Suprapubic skin (tissue), 4 donors: ENCODE measurements around the gene CDHR3. TPM values are rescaled to one million over a fixed set of nuclear protein-coding genes. Genes with fewer than 3 reads are reported as not detected.

ENCODE experiments used
- DNase-seq, 2 donors: peaks; one replicate each; pipeline ENCODE4 v3.0.0-alpha.2; 2019; ENCODE audit warnings: low spot score in 2 of 2
- H3K27ac ChIP-seq: fragments of 200-600 bp; sonication (generic); one replicate; pipeline ENCODE4 v1.5.1; 2019
- H3K27me3 ChIP-seq: fragments of 200-600 bp; sonication (generic); one replicate; pipeline ENCODE4 v1.5.1; 2019
- H3K36me3 ChIP-seq: fragments of 200-600 bp; sonication (generic); one replicate; pipeline ENCODE4 v1.5.1; 2019
- H3K4me1 ChIP-seq: fragments of 200-600 bp; sonication (generic); one replicate; pipeline ENCODE4 v1.5.1; 2019
- H3K4me3 ChIP-seq: fragments of 200-600 bp; sonication (generic); one replicate; pipeline ENCODE4 v1.5.1; 2019; ENCODE audit warnings: mild to moderate bottlenecking
- H3K9me3 ChIP-seq: fragments of 200-600 bp; sonication (generic); one replicate; pipeline ENCODE4 v1.5.1; 2019
- CTCF ChIP-seq, 2 donors: fragments of 200-600 bp in 1 of 2; fragments of 450-650 bp in 1 of 2; sonication (generic) in 1 of 2; IDR thresholded peaks; one replicate each; pipeline ENCODE4 v1.5.1; 2016 to 2019; ENCODE audit warnings: antibody characterized with exemption in 2 of 2, mild to moderate bottlenecking in 1 of 2, moderate library complexity in 1 of 2
- EP300 ChIP-seq: sonication (generic); formaldehyde crosslinking; IDR thresholded peaks from one replicate; pipeline ENCODE4 v1.6.1; 2017; ENCODE audit warnings: antibody characterized with exemption
- POLR2A ChIP-seq, 2 donors: fragments of 450-650 bp; IDR thresholded peaks; one replicate each; pipeline ENCODE4 v1.6.1; 2017; ENCODE audit warnings: antibody characterized with exemption in 2 of 2, mild to moderate bottlenecking in 2 of 2, moderate library complexity in 2 of 2
- POLR2AphosphoS5 ChIP-seq, 3 donors: sonication (generic); formaldehyde crosslinking; IDR thresholded peaks; one replicate each; pipeline ENCODE4 v1.6.1; 2017; ENCODE audit warnings: antibody characterized with exemption in 3 of 3
- WGBS: methylation state at CpG from one replicate; pipeline ENCODE4 v1.1.5; 2018; 5-methylcytosine and 5-hydroxymethylcytosine counted together
- total RNA-seq, 4 donors: library from RNA; depleted of rRNA; stranded (reverse); fragments of >200 nt; gene quantifications; one replicate each; pipeline ENCODE4 v1.1.0, GENCODE V29; 2016

The CDHR3 gene
- total RNA-seq, 4 donors from 2014 or later: 1.3 to 6.5 (median 2.7) TPM

DNA sequence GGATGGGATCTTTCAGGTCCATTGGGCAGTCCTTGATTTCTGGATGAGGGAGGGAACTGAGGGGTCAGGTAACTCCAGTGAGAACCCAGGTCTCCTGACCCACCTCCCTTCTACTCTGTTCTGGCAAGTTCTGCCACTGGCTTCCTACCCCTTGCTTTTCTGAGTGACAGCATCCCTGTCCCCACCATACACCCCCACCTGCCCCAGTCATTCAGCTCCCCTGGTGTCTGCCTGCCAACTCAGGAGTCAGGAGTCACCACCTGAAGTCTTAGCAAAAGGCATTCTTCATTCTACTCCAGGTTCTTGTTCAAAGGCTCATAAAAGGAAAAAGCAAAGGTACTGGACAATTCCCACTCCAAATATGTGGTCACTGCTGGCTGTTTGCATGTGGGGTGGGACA, 26.6 kb downstream of the CDHR3 start:
- TF ChIP-seq EP300: no peak
- TF ChIP-seq POLR2AphosphoS5 (IDR thresholded peaks at IDR 0.05): no peak
- TF ChIP-seq CTCF (IDR thresholded peaks at IDR 0.05): no peak
- no peak for TF ChIP-seq POLR2A (IDR thresholded peaks at IDR 0.05)
- Histone ChIP-seq H3K9me3 (no peaks in the 10 kb centered on the region), H3K4me1 (no peaks in the 10 kb centered on the region), H3K27ac (no peak overlapping the region), H3K27me3 (peaks cover 3% of the 10 kb centered on the region), H3K4me3 (no peak overlapping the region), H3K36me3 (no peaks in the 10 kb centered on the region)
- no peak for DNase-seq

DNA sequence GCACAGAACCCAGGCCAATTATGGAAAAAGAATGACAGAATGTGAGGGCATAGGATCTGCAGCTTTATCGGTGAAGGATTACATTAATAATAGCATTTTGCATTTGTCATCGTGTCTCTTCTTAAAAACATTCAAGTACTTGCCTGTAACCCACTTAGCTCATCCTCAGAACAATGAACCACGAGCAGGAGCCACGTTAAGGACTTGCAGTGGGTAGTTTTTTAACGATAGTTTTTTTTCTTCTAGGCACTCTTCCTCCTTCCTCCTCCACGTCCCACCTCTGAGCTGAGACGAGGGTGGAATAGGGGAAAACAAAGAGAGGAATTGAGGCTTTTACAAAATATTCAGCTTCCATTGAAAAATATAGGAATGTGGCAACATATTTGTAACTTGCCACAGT, 27.1 kb downstream of the CDHR3 start:
- Histone ChIP-seq H3K4me3 (no peak overlapping the region), H3K27me3 (peaks cover 3% of the 10 kb centered on the region), H3K9me3 (no peaks in the 10 kb centered on the region), H3K36me3 (no peaks in the 10 kb centered on the region), H3K27ac (no peak overlapping the region), H3K4me1 (no peaks in the 10 kb centered on the region)
- WGBS: 90% methylated on average over 7 of the region's 7 CpGs
- no peak for DNase-seq
- TF ChIP-seq EP300 (no peak), POLR2AphosphoS5 (IDR thresholded peaks at IDR 0.05) (no peak), CTCF (IDR thresholded peaks at IDR 0.05) (no peak), POLR2A (IDR thresholded peaks at IDR 0.05) (no peak)

GRCh38 chr7:105990727-105991453, 27.8 kb downstream of the CDHR3 start:
- no peak overlapping the region for H3K27ac ChIP-seq
- H3K9me3 ChIP-seq: no peaks in the 10 kb centered on the region
- H3K4me3 ChIP-seq: no peak overlapping the region
- no peaks in the 10 kb centered on the region for H3K4me1 ChIP-seq
- WGBS: 59% methylated on average over 4 of the region's 5 CpGs
- H3K36me3 ChIP-seq: no peaks in the 10 kb centered on the region
- no peak for DNase-seq
- TF ChIP-seq POLR2AphosphoS5 (IDR thresholded peaks at IDR 0.05) (no peak), EP300 (no peak), POLR2A (IDR thresholded peaks at IDR 0.05) (no peak), CTCF (IDR thresholded peaks at IDR 0.05) (no peak)
- peaks cover 3% of the 10 kb centered on the region for H3K27me3 ChIP-seq

DNA sequence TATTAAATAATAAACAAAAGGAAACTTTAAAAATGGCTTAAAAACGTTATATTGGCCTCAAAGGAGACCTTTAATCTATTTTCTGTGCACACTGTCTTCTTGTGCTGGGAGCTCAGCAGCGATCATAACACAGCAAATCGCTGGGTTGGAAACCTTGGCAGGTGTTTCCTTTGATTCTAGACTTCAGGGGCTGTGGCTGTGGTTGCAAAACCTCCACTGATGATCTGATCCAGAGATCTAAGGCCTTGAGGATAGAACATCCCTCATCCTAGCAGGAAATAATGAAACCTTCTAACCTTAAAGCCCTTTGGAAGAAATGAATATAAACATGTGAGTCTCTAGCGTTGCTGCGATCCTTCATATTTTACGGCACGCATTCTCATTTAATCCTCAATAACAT, 29.8 kb downstream of the CDHR3 start:
- no peak for TF ChIP-seq POLR2AphosphoS5 (IDR thresholded peaks at IDR 0.05)
- no peak for TF ChIP-seq EP300
- no peak for TF ChIP-seq CTCF (IDR thresholded peaks at IDR 0.05)
- no peak for TF ChIP-seq POLR2A (IDR thresholded peaks at IDR 0.05)
- Histone ChIP-seq H3K27me3 (peaks cover 3% of the 10 kb centered on the region), H3K4me1 (no peaks in the 10 kb centered on the region), H3K4me3 (no peak overlapping the region), H3K9me3 (no peaks in the 10 kb centered on the region), H3K36me3 (no peaks in the 10 kb centered on the region), H3K27ac (no peak overlapping the region)
- WGBS: 80% methylated on average over 7 of the region's 7 CpGs
- no peak for DNase-seq

DNA sequence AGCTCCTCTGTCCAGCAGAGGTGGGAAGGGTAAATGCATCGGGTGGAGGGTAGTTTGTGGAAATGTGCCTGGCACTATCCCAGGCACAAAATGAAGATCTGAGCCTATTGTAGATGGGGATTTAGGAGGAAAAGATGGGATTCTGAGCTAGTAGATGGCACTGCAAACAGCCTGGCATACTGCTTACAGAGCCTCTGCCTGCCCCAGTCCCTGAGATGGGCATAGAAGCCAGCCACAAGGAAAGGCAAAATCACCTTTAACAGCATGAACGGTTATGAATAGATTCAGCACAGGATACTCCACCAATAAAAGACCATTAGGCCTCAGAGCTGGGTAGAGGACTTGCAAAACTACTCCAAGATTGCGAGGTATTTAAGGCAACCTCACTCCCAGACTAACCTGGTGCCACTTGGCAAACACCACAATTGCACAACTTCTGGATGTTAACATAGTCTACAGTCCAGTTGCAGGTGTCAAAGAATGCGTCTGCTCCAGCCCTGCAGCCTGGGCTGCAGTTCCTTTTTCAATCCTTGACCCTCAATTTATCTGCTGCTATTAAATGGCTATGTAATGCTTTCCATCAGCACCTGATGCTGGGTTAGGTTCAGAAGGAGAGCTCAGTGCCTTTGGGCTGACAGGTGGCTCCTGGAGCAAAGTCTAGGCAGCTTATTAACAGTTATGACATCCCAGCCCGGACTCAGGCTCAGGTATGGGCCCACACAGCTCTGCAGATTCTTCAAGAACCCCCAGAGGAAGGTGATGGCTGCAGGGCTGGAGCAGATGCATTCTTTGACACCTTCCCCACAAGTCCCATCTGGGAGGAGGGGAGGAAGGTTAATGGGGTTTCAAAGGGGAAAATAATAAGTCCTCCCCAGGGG, 34.0 kb downstream of the CDHR3 start:
- Histone ChIP-seq H3K36me3 (no peaks in the 10 kb centered on the region), H3K9me3 (no peaks in the 10 kb centered on the region), H3K4me1 (no peaks in the 10 kb centered on the region), H3K27ac (no peak overlapping the region), H3K4me3 (no peak overlapping the region), H3K27me3 (no peaks in the 10 kb centered on the region)
- WGBS: 84% methylated on average over 5 of the region's 5 CpGs
- TF ChIP-seq EP300 (no peak), CTCF (IDR thresholded peaks at IDR 0.05) (no peak), POLR2AphosphoS5 (IDR thresholded peaks at IDR 0.05) (no peak), POLR2A (IDR thresholded peaks at IDR 0.05) (no peak)
- DNase-seq: no peak
